RKO (cell line): Measurements from ENCODE around the gene HCN3.
A peak's percentile ranks its signal among the peaks of the same experiment; 100 is the strongest.

ENCODE experiments used
- DNase-seq: peaks from one replicate; pipeline ENCODE4 v3.0.0-alpha.2; 2016; ENCODE audit warnings: low spot score

Gene HCN3

DNA sequence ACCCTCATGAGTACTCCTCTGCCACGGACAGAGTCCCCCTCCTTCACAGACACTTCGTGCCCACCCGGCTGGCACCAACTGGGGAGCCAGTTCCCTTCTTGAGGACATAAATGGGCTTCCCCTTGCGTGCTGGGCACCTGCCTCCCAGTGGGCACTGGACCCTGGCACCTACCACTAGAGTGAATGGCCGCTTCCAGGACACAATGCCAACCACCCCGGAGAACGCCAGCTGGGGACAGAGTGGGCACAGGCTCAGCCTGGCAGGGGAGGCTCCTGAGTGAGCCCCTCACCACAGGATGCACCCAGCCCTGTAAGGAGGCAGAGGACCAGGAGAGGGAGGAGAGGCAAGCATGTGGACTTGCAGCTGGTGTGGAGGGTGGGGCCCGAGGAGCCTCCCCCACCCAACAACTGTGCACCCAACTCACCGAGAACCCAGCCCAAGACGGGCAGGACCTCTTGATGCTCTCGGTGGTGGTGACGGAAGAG, 23.0 kb upstream of the HCN3 start:
- DNase-seq, result peak; percentile 45

- DNase-seq, result no peak
These were observed 22.5 kb upstream of the HCN3 start for GRCh38 chr1:155254714-155255242.

DNA sequence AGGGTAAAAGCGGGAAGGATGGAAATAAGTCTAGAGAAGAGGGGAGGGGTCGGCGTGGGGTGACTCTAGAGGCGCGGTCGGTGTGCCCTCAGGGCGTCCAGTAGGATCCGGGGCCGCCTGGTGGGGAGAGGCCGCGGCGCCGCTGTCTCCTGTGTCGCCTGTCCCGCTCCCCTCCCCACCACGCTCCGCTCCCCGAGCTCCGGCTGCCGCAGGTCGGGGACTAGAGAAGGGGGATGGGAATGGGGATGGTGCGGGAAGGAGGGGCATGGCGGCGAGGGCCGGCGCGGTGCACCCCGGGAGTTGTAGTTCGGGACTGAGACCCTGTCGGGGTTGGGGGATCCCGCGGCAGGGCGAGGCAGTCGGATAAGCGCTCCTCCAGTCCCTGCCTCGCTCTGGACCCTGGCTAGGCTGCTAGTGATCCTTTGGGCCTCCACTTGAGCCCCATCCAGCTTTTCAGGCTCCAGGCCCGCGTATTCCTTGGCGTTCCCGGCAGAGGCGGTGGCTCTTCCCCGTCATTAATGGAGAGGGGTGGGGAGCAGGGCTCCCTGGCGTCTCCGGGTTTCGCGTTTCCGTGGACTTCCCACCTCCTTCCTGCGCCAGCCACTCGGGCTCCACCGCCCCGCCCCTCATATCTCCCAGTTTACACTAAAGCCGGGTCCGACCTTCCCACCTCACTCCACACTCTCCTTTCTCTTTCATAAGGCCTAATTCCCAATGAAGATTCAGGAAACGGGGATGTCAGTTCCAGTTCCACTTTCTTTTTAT, 21.8 kb upstream of the HCN3 start, which contains the start of gene ENTREP3:
ENTREP3 (minus strand) TSS at position 241 of the 765 bp plus-strand sequence. CDS start 606 bp downstream, outside the sequence.
- peak; percentile 74 for DNase-seq

GRCh38 chr1:155256058-155256852, 21.0 kb upstream of the HCN3 start:
- no peak for DNase-seq

GRCh38 chr1:155260276-155260675, 17.0 kb upstream of the HCN3 start:
- no peak for DNase-seq

DNA sequence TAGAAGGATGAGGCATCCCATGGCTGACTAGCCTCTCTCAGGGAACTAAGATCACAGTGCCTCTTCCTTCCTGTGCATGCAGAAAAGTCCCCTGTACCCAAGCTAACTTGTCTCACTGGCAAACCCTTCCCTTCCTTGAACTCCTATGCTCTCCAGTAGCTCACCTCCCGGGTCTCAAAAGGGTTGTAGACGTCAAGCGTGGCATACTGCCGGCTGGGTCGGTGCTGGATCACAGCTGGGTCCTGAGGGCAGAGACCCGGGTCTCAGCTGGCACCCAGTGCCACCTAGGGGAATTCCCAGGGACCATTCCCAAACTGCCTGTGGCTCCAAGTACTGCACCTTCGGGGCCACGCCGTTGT, 15.8 kb upstream of the HCN3 start:
- DNase-seq, result peak; percentile 66

DNA sequence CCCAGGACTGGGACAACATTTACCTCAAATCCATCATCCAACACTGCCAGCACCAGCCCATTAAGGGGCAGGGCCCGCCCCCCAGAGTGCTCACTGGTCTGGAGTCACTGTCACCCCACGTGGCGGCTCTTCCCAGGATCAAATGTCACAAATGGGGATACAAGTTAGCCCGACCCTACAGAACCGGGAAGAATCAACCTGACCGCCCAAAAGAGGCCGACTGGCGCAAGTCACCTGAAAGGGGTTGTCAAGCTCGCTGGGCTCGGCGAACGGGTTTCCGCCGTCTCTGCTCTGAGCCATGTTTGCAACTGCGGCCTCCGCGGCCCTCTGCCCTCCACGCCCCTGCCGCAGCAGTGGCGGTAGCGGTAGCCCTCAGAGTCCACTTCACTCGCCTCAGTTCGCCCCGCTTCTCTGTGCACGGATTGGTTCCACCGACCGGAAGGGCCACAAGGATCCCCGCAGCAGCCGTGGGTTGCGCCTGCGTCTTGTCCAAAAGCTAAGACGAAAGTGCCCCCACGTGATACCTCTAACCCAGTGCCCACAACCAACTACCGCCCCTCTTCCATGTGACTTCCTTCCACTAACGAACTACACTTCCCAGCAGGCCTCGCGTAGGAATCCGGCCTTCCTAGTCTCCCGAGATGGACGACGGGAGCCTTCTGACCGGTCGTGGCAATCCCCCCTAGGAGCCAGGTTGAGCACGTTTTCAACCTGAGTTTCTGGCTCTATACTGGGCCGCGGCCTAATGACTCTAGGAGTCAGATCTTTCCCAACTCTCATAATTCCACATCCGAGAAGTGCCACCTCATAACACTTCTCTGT, 15.2 kb upstream of the HCN3 start, which contains the start of gene SCAMP3:
SCAMP3 (minus strand) TSS at position 509 of the 822 bp plus-strand sequence; CDS start at position 300, 209 bp downstream.
- peak; percentile 98 for DNase-seq

- no peak for DNase-seq
These were observed 14.2 kb upstream of the HCN3 start for GRCh38 chr1:155263067-155263466.

- DNase-seq, result no peak
These were observed 10.7 kb upstream of the HCN3 start for GRCh38 chr1:155266553-155266952.

DNA sequence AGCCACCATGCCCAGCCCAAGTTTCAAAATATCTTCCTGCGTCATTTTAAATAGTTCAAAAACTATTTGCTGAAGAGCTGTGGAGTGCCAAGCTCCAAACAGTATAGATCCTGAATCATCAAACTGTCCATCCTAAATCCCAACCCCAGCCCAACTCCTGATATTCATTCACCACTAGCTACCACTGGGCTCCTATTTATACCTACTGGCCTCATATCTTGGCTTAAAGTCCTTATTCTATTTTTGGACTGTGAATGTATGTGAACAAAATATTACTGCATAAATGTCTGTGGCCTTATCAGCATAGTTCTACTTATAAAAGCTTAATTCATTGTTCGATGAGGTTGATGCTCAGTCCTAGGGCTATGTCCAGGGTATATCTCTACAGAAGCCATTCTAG, 9.9 kb upstream of the HCN3 start:
- no peak for DNase-seq

DNA sequence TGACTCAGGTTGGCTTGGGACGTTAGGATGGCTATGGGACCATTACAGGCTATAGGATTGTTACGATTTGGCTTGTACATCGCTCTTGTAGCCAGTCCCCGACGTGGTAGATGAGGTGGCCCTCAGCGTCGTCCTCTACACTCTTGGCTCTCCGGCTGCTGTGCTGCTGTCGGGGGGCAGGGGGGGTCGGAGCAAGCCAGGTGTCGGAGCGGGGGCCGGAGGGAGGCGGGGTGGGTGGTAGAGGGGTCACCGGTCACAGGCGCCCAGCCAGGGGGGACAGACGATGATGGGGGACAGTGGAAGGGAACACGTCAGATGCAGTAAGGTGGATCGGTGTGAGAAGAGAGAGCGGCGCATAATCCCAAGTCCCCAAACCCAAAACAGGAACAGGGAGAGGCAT, 8.6 kb upstream of the HCN3 start:
- DNase-seq, result no peak

- no peak for DNase-seq
These were observed 7.9 kb upstream of the HCN3 start for GRCh38 chr1:155269381-155269780.

- peak; percentile 66 for DNase-seq
These were observed 4.6 kb upstream of the HCN3 start for GRCh38 chr1:155272466-155273342.

- DNase-seq, result peak; percentile 96
These were observed 3.7 kb upstream of the HCN3 start, which contains the start of gene CLK2 for GRCh38 chr1:155273343-155274245. TSS of gene CLK2 (minus strand) at chr1:155273504. CDS start at chr1:155270977, 2,527 bp downstream.

- peak; percentile 71 for DNase-seq
These were observed 832 bp downstream of the HCN3 start for GRCh38 chr1:155277902-155278688.

GRCh38 chr1:155278689-155279160, 1.5 kb downstream of the HCN3 start:
- DNase-seq, result peak; percentile 56

DNA sequence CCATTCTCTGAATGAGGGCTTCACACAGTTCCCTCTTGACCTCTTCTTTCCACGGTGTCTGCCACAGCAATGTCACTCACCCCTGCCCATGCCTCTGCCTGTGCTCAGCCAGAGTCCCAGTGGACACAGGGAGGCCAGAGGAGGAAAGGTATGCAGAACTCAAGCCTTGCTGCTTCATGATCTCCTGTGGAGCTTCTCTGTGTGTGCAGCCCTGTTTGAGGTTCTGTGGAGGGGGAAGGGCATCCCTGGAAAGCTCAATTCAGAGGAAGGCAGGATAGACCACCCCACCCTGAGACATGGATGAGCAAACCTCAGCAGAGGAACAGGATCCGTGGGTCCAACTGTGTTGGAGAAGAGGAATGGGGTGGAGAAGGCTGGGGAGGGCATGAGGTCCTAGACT, 2.0 kb downstream of the HCN3 start:
- DNase-seq, result no peak

- no peak for DNase-seq
These were observed 5.3 kb downstream of the HCN3 start for GRCh38 chr1:155282488-155283091.
